HepG2 (cell line): Measurements from ENCODE around the gene HTR7. TPM values are rescaled to one million over a fixed set of nuclear protein-coding genes. Genes with fewer than 3 reads are reported as not detected.

Experiments used
- CREM ChIP-seq, 2 experiments: sonication (generic) in 1 of 2; formaldehyde crosslinking in 1 of 2; IDR thresholded peaks; 2 replicates each; pipeline versions ENCODE4 v1.4.0 to v1.6.1; 2016 to 2020; ENCODE audit warnings: antibody characterized with exemption in 1 of 2, mild to moderate bottlenecking in 1 of 2, missing genetic modification reagents in 1 of 2
- KAT2B ChIP-seq: fragments of 150-350 bp; IDR thresholded peaks from 2 replicates; pipeline ENCODE4 v1.6.1; 2014; ENCODE audit warnings: low read depth, low read length, borderline replicate concordance
- NFYC ChIP-seq: IDR thresholded peaks from 2 replicates; pipeline ENCODE4 v1.6.1; 2016; ENCODE audit warnings: missing genetic modification reagents, missing compliant biosample characterization
- PHF8 ChIP-seq: sonication (generic); formaldehyde crosslinking; IDR thresholded peaks from 2 replicates; pipeline ENCODE4 v1.5.0; 2020; ENCODE audit warnings: missing genetic modification reagents
- RARG ChIP-seq: sonication (generic); formaldehyde crosslinking; IDR thresholded peaks from 2 replicates; pipeline ENCODE4 v1.4.0; 2020; ENCODE audit warnings: low read depth, mild to moderate bottlenecking, missing genetic modification reagents
- RXRB ChIP-seq: IDR thresholded peaks from 2 replicates; pipeline ENCODE4 v1.6.1; 2016; ENCODE audit warnings: borderline replicate concordance, missing genetic modification reagents, missing compliant biosample characterization
- SYNCRIP ChIP-seq: fragments of 200-400 bp; formaldehyde crosslinking; IDR thresholded peaks from 2 replicates; pipeline ENCODE4 v1.6.1; 2018; ENCODE audit warnings: mild to moderate bottlenecking, low read depth, low read length; ENCODE audit not compliant: insufficient read depth
- ZBTB38 ChIP-seq: sonication (generic); formaldehyde crosslinking; IDR thresholded peaks from 2 replicates; pipeline ENCODE4 v1.5.1; 2020; ENCODE audit warnings: mild to moderate bottlenecking, missing genetic modification reagents
- ZMYM4 ChIP-seq: sonication (generic); formaldehyde crosslinking; IDR thresholded peaks from 2 replicates; pipeline ENCODE4 v1.8.1; 2023; ENCODE audit warnings: mild to moderate bottlenecking, missing genetic modification reagents
- ZNF121 ChIP-seq: sonication (generic); formaldehyde crosslinking; IDR thresholded peaks from 2 replicates; pipeline ENCODE4 v1.5.0; 2020; ENCODE audit warnings: mild to moderate bottlenecking, missing genetic modification reagents
- ZNF337 ChIP-seq: sonication (generic); formaldehyde crosslinking; IDR thresholded peaks from 2 replicates; pipeline ENCODE4 v1.5.1; 2020; ENCODE audit warnings: missing genetic modification reagents, low read depth, mild to moderate bottlenecking, borderline replicate concordance
- ZNF501 ChIP-seq: sonication (generic); formaldehyde crosslinking; IDR thresholded peaks from 2 replicates; pipeline ENCODE4 v1.5.1; 2020; ENCODE audit warnings: mild to moderate bottlenecking, moderate library complexity, missing genetic modification reagents
- ZNF772 ChIP-seq: sonication (generic); formaldehyde crosslinking; IDR thresholded peaks from 2 replicates; pipeline ENCODE4 v1.5.0; 2020; ENCODE audit warnings: mild to moderate bottlenecking, missing genetic modification reagents
- polyA plus RNA-seq, 8 experiments: library from polyadenylated mRNA; depleted of rRNA in 3 of 8; stranded (reverse) in 7 of 8; unstranded in 1 of 8; fragments of >200 nt; fragmentation: Illumina TruSeq in 4 of 8; extraction: Trizol in 4 of 8; gene quantifications; 2 replicates each; pipeline versions ENCODE4 v1.2.1 to v1.2.3, GENCODE V29; 2011 to 2016; ENCODE audit warnings: low read depth in 4 of 8, missing spikeins in 1 of 8, mixed read lengths in 1 of 8; ENCODE audit not compliant: insufficient read depth in 1 of 8
- total RNA-seq, 5 experiments: library from RNA; depleted of rRNA; stranded (reverse); fragments of >200 nt; fragmentation: Illumina TruSeq; extraction: Trizol; gene quantifications; 2 replicates each; pipeline ENCODE4 v1.2.3, GENCODE V29; 2016; ENCODE audit warnings: low read depth in 1 of 5
- TF ChIP-seq, protein P1 (sequence below): sonication (generic); formaldehyde crosslinking; IDR thresholded peaks from 2 replicates; pipeline ENCODE4 v1.4.0; 2020; ENCODE audit warnings: mild to moderate bottlenecking, missing genetic modification reagents
- TF ChIP-seq, protein P2 (sequence below): sonication (generic); formaldehyde crosslinking; IDR thresholded peaks from 2 replicates; pipeline ENCODE4 v1.4.0; 2020; ENCODE audit warnings: missing genetic modification reagents
- TF ChIP-seq, protein P3 (sequence below), 2 experiments: sonication (generic) in 1 of 2; formaldehyde crosslinking in 1 of 2; IDR thresholded peaks; 2 replicates each; pipeline versions ENCODE4 v1.5.1 to v1.6.1; 2011 to 2020; ENCODE audit warnings: borderline replicate concordance in 1 of 2, low read depth in 1 of 2, low read length in 1 of 2, mild to moderate bottlenecking in 1 of 2, missing genetic modification reagents in 1 of 2, moderate library complexity in 1 of 2

HTR7 gene
- total and polyA plus RNA-seq, 2 of the 13 experiments (the other 11 are each of a cell fraction or from before 2014, with no cell fraction given): 0.04 TPM; not detected in 1

DNA sequence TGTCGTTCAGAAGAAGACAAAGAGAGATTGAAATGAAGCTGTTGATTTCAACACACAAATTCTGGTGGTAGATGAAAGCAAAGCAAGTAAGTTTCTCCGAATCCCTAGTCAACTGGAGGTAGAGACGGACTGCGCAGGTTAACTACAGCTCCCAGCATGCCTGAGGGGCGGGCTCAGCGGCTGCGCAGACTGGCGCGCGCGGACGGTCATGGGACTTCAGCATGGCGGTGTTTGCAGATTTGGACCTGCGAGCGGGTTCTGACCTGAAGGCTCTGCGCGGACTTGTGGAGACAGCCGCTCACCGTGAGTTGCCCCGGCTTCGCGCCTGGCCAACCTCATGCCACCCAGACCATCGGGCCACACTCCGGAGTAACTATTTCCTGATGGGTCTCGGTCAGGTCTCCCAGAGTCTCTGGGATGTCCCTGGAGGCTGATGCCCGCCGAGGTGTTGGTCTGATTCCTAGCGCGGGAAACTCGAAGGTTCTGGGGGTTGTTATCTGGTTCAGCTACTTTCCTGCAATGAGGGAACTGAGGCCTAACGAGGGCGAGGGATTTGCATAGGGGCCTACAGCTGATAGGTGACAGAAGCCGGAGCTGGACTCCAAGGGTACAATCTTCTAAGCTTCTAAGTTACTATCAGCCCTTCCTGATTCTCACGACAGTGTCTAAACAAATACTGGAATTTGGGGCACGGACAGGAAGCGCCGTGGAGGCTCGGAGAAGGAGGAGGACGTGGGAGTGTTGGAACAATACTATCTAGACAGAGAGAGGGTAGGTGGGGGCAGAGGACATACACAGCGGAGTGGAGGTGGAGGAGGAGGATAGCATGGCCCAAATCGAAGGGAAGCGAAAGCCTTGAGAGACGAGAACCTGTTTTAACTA is 14.2 kb upstream of the HTR7 start, which contains the start of gene RPP30 (continued):
- TF ChIP-seq KAT2B: no peak
- TF ChIP-seq ZNF121 (CRISPR knock-in tag): no peak
- TF ChIP-seq, protein P1, sequence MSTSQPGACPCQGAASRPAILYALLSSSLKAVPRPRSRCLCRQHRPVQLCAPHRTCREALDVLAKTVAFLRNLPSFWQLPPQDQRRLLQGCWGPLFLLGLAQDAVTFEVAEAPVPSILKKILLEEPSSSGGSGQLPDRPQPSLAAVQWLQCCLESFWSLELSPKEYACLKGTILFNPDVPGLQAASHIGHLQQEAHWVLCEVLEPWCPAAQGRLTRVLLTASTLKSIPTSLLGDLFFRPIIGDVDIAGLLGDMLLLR (CRISPR knock-in tag): no peak
- peak; percentile 76 for TF ChIP-seq CREM (IDR thresholded peaks at IDR 0.05)
- TF ChIP-seq CREM (CRISPR knock-in tag; IDR thresholded peaks at IDR 0.05): no peak
- TF ChIP-seq, protein P2, sequence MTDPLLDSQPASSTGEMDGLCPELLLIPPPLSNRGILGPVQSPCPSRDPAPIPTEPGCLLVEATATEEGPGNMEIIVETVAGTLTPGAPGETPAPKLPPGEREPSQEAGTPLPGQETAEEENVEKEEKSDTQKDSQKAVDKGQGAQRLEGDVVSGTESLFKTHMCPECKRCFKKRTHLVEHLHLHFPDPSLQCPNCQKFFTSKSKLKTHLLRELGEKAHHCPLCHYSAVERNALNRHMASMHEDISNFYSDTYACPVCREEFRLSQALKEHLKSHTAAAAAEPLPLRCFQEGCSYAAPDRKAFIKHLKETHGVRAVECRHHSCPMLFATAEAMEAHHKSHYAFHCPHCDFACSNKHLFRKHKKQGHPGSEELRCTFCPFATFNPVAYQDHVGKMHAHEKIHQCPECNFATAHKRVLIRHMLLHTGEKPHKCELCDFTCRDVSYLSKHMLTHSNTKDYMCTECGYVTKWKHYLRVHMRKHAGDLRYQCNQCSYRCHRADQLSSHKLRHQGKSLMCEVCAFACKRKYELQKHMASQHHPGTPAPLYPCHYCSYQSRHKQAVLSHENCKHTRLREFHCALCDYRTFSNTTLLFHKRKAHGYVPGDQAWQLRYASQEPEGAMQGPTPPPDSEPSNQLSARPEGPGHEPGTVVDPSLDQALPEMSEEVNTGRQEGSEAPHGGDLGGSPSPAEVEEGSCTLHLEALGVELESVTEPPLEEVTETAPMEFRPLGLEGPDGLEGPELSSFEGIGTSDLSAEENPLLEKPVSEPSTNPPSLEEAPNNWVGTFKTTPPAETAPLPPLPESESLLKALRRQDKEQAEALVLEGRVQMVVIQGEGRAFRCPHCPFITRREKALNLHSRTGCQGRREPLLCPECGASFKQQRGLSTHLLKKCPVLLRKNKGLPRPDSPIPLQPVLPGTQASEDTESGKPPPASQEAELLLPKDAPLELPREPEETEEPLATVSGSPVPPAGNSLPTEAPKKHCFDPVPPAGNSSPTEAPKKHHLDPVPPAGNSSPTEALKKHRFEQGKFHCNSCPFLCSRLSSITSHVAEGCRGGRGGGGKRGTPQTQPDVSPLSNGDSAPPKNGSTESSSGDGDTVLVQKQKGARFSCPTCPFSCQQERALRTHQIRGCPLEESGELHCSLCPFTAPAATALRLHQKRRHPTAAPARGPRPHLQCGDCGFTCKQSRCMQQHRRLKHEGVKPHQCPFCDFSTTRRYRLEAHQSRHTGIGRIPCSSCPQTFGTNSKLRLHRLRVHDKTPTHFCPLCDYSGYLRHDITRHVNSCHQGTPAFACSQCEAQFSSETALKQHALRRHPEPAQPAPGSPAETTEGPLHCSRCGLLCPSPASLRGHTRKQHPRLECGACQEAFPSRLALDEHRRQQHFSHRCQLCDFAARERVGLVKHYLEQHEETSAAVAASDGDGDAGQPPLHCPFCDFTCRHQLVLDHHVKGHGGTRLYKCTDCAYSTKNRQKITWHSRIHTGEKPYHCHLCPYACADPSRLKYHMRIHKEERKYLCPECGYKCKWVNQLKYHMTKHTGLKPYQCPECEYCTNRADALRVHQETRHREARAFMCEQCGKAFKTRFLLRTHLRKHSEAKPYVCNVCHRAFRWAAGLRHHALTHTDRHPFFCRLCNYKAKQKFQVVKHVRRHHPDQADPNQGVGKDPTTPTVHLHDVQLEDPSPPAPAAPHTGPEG (CRISPR knock-in tag): no peak
- peak; percentile 93 for TF ChIP-seq ZNF501
- TF ChIP-seq, protein P3, sequence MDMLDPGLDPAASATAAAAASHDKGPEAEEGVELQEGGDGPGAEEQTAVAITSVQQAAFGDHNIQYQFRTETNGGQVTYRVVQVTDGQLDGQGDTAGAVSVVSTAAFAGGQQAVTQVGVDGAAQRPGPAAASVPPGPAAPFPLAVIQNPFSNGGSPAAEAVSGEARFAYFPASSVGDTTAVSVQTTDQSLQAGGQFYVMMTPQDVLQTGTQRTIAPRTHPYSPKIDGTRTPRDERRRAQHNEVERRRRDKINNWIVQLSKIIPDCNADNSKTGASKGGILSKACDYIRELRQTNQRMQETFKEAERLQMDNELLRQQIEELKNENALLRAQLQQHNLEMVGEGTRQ (IDR thresholded peaks at IDR 0.05; ENCODE audit: low read depth, low read length): no peak
- TF ChIP-seq, protein P3 (CRISPR knock-in tag; IDR thresholded peaks at IDR 0.05; ENCODE audit: borderline replicate concordance): peak; percentile 48; the same call in 1 of the 2 replicates
- TF ChIP-seq ZNF772 (CRISPR knock-in tag): no peak
- TF ChIP-seq ZNF337 (CRISPR knock-in tag): 0 out of 2 replicates have a peak, but pooled peaks have one; percentile 59
- TF ChIP-seq ZMYM4 (CRISPR knock-in tag): peak; percentile 19
- TF ChIP-seq SYNCRIP: no peak
- TF ChIP-seq NFYC: no peak
- TF ChIP-seq PHF8: peak; percentile 83
- TF ChIP-seq RXRB (CRISPR knock-in tag): peak; percentile 39; the same call in 1 of the 2 replicates
- 0 out of 2 replicates have a peak, but pooled peaks have one; percentile 30 for TF ChIP-seq ZBTB38 (CRISPR knock-in tag)
- TF ChIP-seq RARG: no peak
